K562 (cell line): ENCODE results near the gene ZCCHC24. TPM values are rescaled to one million over a fixed set of nuclear protein-coding genes. Genes with fewer than 3 reads are reported as not detected.

Experiments used
- CAMTA2 ChIP-seq: fragments of 250-450 bp; sonication (Bioruptor Pico); conservative IDR thresholded peaks from 2 replicates; pipeline ENCODE4 v1.5.1; 2022
- GTF3C2 ChIP-seq: IDR thresholded peaks from 3 replicates; pipeline ENCODE4 v1.6.1; 2011; ENCODE audit warnings: borderline replicate concordance, mild to moderate bottlenecking, moderate library complexity; ENCODE audit not compliant: insufficient read length; ENCODE audit errors: extremely low read depth
- HNRNPK ChIP-seq: fragments of 200-400 bp; formaldehyde crosslinking; IDR thresholded peaks from one replicate; pipeline ENCODE4 v1.6.1; 2018; ENCODE audit warnings: mild to moderate bottlenecking, low read depth, low read length; ENCODE audit not compliant: poor library complexity, severe bottlenecking
- MYNN ChIP-seq, 2 experiments: sonication (generic); formaldehyde crosslinking in 1 of 2; IDR thresholded peaks; 2 replicates each; pipeline versions ENCODE4 v1.5.0 to v1.6.1; 2016 to 2020; ENCODE audit warnings: antibody characterized with exemption in 1 of 2, missing genetic modification reagents in 1 of 2
- PHF8 ChIP-seq: fragments of 200-600 bp; sonication (generic); IDR thresholded peaks from 2 replicates; pipeline ENCODE4 v1.6.1; 2012; ENCODE audit warnings: mixed run types, mild to moderate bottlenecking, inconsistent platforms, low read length, moderate library complexity, borderline replicate concordance
- POLR2A ChIP-seq: fragments of 450-650 bp; conservative IDR thresholded peaks from 2 replicates; pipeline ENCODE4 v1.6.1; 2016
- SREBF2 ChIP-seq: sonication (generic); formaldehyde crosslinking; IDR thresholded peaks from 2 replicates; pipeline ENCODE4 v1.4.0; 2020; ENCODE audit warnings: mild to moderate bottlenecking, missing genetic modification reagents
- TOE1 ChIP-seq, 2 experiments: fragments of 450-650 bp in 1 of 2; sonication (generic) in 1 of 2; formaldehyde crosslinking in 1 of 2; IDR thresholded peaks; 2 replicates each; pipeline versions ENCODE4 v1.7.1 to v1.8.0; 2016 to 2022; ENCODE audit warnings: borderline replicate concordance in 2 of 2, mild to moderate bottlenecking in 2 of 2, antibody characterized with exemption in 1 of 2, inconsistent platforms in 1 of 2, low read depth in 1 of 2, missing genetic modification reagents in 1 of 2, moderate library complexity in 1 of 2
- XRCC3 ChIP-seq: fragments of 450-650 bp; IDR thresholded peaks from 2 replicates; pipeline ENCODE4 v1.6.1; 2017; ENCODE audit warnings: mild to moderate bottlenecking, moderate library complexity
- ZKSCAN8 ChIP-seq: fragments of 200-800 bp; sonication (Bioruptor generic); IDR thresholded peaks from 2 replicates; pipeline ENCODE4 v1.6.1; 2016; ENCODE audit warnings: missing genetic modification characterization, missing compliant biosample characterization
- ZNF23 ChIP-seq: fragments of 250-450 bp; sonication (Bioruptor Pico); IDR thresholded peaks from 2 replicates; pipeline ENCODE4 v1.4.0; 2020; ENCODE audit warnings: mild to moderate bottlenecking
- ZNF436 ChIP-seq: fragments of 250-450, 450-650 bp; sonication (Bioruptor Pico); formaldehyde crosslinking; IDR thresholded peaks from 2 replicates; pipeline ENCODE4 v1.7.0; 2020; ENCODE audit warnings: mild to moderate bottlenecking
- ZNF76 ChIP-seq: fragments of 250-450 bp; sonication (Bioruptor Pico); IDR thresholded peaks from 2 replicates; pipeline ENCODE4 v1.4.0; 2020; ENCODE audit warnings: mild to moderate bottlenecking, moderate library complexity, borderline replicate concordance
- ZNF766 ChIP-seq: fragments of 200-800 bp; sonication (Bioruptor generic); conservative IDR thresholded peaks from 2 replicates; pipeline ENCODE4 v1.6.1; 2016; ENCODE audit warnings: missing genetic modification characterization, missing compliant biosample characterization
- polyA plus RNA-seq, 8 experiments: library from polyadenylated mRNA; depleted of rRNA in 4 of 8; stranded (reverse) in 5 of 8; unstranded in 3 of 8; fragments of >200 nt; fragmentation: Nextera tagmentation in 2 of 8; fragmentation: Illumina TruSeq in 1 of 8; extraction: Ambion mirVana in 2 of 8; extraction: Trizol in 1 of 8; gene quantifications; 2 replicates each; pipeline versions ENCODE4 v1.2.1 to v1.2.3, GENCODE V29; 2011 to 2014; ENCODE audit warnings: inconsistent platforms in 1 of 8, missing spikeins in 1 of 8
- total RNA-seq, 7 experiments: library from RNA; depleted of rRNA in 6 of 7; stranded (reverse); fragments of >200 nt in 6 of 7; fragmentation: Illumina TruSeq in 2 of 7; extraction: Trizol in 2 of 7; gene quantifications; 2 replicates each; pipeline versions ENCODE4 v1.2.1 to v1.2.3, GENCODE V29; 2011 to 2021; ENCODE audit warnings: low replicate concordance in 1 of 7
- TF ChIP-seq, protein P1 (sequence below): fragments of 450-650 bp; IDR thresholded peaks from 2 replicates; pipeline ENCODE4 v1.6.1; 2017; ENCODE audit warnings: antibody characterized with exemption
- TF ChIP-seq, protein P2 (sequence below): fragments of 250-450 bp; sonication (Bioruptor Pico); IDR thresholded peaks from 2 replicates; pipeline ENCODE4 v1.9.0; 2021; ENCODE audit warnings: mild to moderate bottlenecking, inconsistent platforms

Gene ZCCHC24
- total and polyA plus RNA-seq, 9 of the 15 experiments (the other 6 are each of a cell fraction or from before 2014, with no cell fraction given): 0.84 to 11.0 (median 4.6) TPM

- TF ChIP-seq GTF3C2 (no peak), ZNF76 (CRISPR knock-in tag) (no peak), ZKSCAN8 (CRISPR knock-in tag) (no peak), POLR2A (no peak), SREBF2 (CRISPR knock-in tag) (no peak), PHF8 (peak; percentile 78; the same call in 1 of the 2 replicates), TOE1 (IDR thresholded peaks at IDR 0.05; ENCODE audit: borderline replicate concordance) (no peak), TOE1 (CRISPR knock-in tag; IDR thresholded peaks at IDR 0.05; ENCODE audit: borderline replicate concordance, low read depth) (no peak), XRCC3 (no peak), CAMTA2 (CRISPR knock-in tag) (no peak), ZNF23 (CRISPR knock-in tag) (no peak), ZNF436 (CRISPR knock-in tag) (no peak; the same call in 1 of the 2 replicates), MYNN (IDR thresholded peaks at IDR 0.05) (no peak; the same call in 1 of the 2 replicates), MYNN (CRISPR knock-in tag; IDR thresholded peaks at IDR 0.05) (no peak), HNRNPK (no peak), ZNF766 (no peak)
- TF ChIP-seq, protein P1, sequence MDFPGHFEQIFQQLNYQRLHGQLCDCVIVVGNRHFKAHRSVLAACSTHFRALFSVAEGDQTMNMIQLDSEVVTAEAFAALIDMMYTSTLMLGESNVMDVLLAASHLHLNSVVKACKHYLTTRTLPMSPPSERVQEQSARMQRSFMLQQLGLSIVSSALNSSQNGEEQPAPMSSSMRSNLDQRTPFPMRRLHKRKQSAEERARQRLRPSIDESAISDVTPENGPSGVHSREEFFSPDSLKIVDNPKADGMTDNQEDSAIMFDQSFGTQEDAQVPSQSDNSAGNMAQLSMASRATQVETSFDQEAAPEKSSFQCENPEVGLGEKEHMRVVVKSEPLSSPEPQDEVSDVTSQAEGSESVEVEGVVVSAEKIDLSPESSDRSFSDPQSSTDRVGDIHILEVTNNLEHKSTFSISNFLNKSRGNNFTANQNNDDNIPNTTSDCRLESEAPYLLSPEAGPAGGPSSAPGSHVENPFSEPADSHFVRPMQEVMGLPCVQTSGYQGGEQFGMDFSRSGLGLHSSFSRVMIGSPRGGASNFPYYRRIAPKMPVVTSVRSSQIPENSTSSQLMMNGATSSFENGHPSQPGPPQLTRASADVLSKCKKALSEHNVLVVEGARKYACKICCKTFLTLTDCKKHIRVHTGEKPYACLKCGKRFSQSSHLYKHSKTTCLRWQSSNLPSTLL: no peak
- TF ChIP-seq, protein P2, sequence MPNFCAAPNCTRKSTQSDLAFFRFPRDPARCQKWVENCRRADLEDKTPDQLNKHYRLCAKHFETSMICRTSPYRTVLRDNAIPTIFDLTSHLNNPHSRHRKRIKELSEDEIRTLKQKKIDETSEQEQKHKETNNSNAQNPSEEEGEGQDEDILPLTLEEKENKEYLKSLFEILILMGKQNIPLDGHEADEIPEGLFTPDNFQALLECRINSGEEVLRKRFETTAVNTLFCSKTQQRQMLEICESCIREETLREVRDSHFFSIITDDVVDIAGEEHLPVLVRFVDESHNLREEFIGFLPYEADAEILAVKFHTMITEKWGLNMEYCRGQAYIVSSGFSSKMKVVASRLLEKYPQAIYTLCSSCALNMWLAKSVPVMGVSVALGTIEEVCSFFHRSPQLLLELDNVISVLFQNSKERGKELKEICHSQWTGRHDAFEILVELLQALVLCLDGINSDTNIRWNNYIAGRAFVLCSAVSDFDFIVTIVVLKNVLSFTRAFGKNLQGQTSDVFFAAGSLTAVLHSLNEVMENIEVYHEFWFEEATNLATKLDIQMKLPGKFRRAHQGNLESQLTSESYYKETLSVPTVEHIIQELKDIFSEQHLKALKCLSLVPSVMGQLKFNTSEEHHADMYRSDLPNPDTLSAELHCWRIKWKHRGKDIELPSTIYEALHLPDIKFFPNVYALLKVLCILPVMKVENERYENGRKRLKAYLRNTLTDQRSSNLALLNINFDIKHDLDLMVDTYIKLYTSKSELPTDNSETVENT (CRISPR knock-in tag): peak; percentile 91
Measured at GRCh38 chr10:79445161-79445976, at the start of gene ZCCHC24 (continued).
